ENCODE measurements around the gene CTSV.
A peak's percentile ranks its signal among the peaks of the same experiment; 100 is the strongest.
"Not testable (repeated sequence)": the region's sequence is repeated elsewhere in the genome, so short reads cannot be mapped to it uniquely, and the experiment has no call there.

Gene CTSV

GRCh38 chr9:97077452-97078295 is 38.7 kb upstream of the CTSV start:
- Histone ChIP-seq H3K36me3 (ENCODE audit: control insufficient read depth in 2 of 2, insufficient read depth in 1 of 2, low read length in 2 of 2) (no peaks in the 10 kb centered on the region), H3K4me1 (ENCODE audit: control insufficient read depth, insufficient read depth, low read length) (no peaks in the 10 kb centered on the region), H3K9me3 (ENCODE audit: control insufficient read depth, insufficient read depth, low read depth, low read length) (no peaks in the 10 kb centered on the region), H3K4me3 (ENCODE audit: low read depth, low read length) (no peak overlapping the region), H3K27ac (ENCODE audit: extremely low read depth, low read depth, low read length) (no peak overlapping the region)
- TF ChIP-seq HOXA7 (CRISPR knock-in tag; IDR thresholded peaks at IDR 0.05; ENCODE audit: borderline replicate concordance) (no peak), ZNF202 (tag by site-specific recombination; IDR thresholded peaks at IDR 0.05; ENCODE audit: borderline replicate concordance) (no peak), ZNF792 (tag by site-specific recombination; IDR thresholded peaks at IDR 0.05) (no peak), ZNF433 (tag by site-specific recombination; IDR thresholded peaks at IDR 0.05; ENCODE audit: low read depth) (no peak), ZFHX2 (tag by site-specific recombination; conservative IDR thresholded peaks at IDR 0.05) (no peak)
- TF ChIP-seq, protein P1, sequence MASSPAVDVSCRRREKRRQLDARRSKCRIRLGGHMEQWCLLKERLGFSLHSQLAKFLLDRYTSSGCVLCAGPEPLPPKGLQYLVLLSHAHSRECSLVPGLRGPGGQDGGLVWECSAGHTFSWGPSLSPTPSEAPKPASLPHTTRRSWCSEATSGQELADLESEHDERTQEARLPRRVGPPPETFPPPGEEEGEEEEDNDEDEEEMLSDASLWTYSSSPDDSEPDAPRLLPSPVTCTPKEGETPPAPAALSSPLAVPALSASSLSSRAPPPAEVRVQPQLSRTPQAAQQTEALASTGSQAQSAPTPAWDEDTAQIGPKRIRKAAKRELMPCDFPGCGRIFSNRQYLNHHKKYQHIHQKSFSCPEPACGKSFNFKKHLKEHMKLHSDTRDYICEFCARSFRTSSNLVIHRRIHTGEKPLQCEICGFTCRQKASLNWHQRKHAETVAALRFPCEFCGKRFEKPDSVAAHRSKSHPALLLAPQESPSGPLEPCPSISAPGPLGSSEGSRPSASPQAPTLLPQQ (tag by site-specific recombination; IDR thresholded peaks at IDR 0.05): no peak
- ChIA-PET POLR2A (no interaction called here), CTCF (no interaction called here)

GRCh38 chr9:97076731-97077451 is 37.9 kb upstream of the CTSV start:
- H3K27ac ChIP-seq (ENCODE audit: extremely low read depth, low read depth, low read length); POLR2A ChIA-PET; H3K4me1 ChIP-seq (ENCODE audit: control insufficient read depth, insufficient read depth, low read length); H3K4me3 ChIP-seq (ENCODE audit: low read depth, low read length); H3K36me3 ChIP-seq (ENCODE audit: control insufficient read depth in 2 of 2, insufficient read depth in 1 of 2, low read length in 2 of 2); CTCF ChIA-PET; H3K9me3 ChIP-seq (ENCODE audit: control insufficient read depth, insufficient read depth, low read depth, low read length): not testable (repeated sequence)

DNA sequence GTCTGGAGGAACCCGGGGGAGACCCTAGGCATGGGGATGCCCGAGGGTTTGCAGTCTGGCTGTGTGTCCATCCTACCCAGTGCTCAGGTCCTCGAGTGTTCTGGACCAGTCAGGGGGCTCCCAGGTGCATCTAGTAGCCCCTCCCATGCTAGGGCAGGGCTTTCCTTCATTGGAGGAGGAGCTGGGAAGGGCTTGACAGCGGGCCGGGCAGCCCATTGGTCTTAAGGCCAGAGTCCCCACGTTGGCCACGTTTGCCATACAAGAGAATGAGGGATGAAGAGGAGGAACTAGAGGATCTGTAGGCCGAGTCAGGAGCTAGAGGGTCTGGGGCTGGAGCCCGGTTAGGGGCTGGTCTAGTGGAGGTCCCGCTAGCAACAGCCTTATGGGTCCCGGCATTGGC is 37.3 kb upstream of the CTSV start:
- Histone ChIP-seq H3K4me1 (ENCODE audit: control insufficient read depth, insufficient read depth, low read length) (no peaks in the 10 kb centered on the region), H3K9me3 (ENCODE audit: control insufficient read depth, insufficient read depth, low read depth, low read length) (no peaks in the 10 kb centered on the region), H3K4me3 (ENCODE audit: low read depth, low read length) (no peak overlapping the region), H3K36me3 (ENCODE audit: control insufficient read depth in 2 of 2, insufficient read depth in 1 of 2, low read length in 2 of 2) (no peaks in the 10 kb centered on the region), H3K27ac (ENCODE audit: extremely low read depth, low read depth, low read length) (no peak overlapping the region)
- ChIA-PET CTCF (no interaction called here), POLR2A (no interaction called here)
- TF ChIP-seq SP2 (tag by site-specific recombination; IDR thresholded peaks at IDR 0.05): 0 out of 2 replicates have a peak, but pooled peaks have one; percentile 6
- no peak for TF ChIP-seq KLF17 (tag by site-specific recombination; IDR thresholded peaks at IDR 0.05)

- ChIA-PET CTCF (no interaction called here), POLR2A (interaction anchor here (0.7 kb wide), 1 partner anchor 62 kb away, joined by 4 read pairs; no protein-coding TSS in a partner anchor)
- Histone ChIP-seq H3K27ac (ENCODE audit: extremely low read depth, low read depth, low read length) (no peak overlapping the region), H3K4me1 (ENCODE audit: control insufficient read depth, insufficient read depth, low read length) (no peaks in the 10 kb centered on the region), H3K4me3 (ENCODE audit: low read depth, low read length) (no peak overlapping the region), H3K9me3 (ENCODE audit: control insufficient read depth, insufficient read depth, low read depth, low read length) (no peaks in the 10 kb centered on the region), H3K36me3 (ENCODE audit: control insufficient read depth in 2 of 2, insufficient read depth in 1 of 2, low read length in 2 of 2) (no peaks in the 10 kb centered on the region)
- TF ChIP-seq SETDB1 (IDR thresholded peaks at IDR 0.05; ENCODE audit: insufficient read length, low read length): no peak
- no peak for TF ChIP-seq RBAK (tag by site-specific recombination; IDR thresholded peaks at IDR 0.05)
- no peak for TF ChIP-seq ZNF561 (tag by site-specific recombination; IDR thresholded peaks at IDR 0.05; ENCODE audit: borderline replicate concordance)
- no peak for TF ChIP-seq KLF17 (tag by site-specific recombination; IDR thresholded peaks at IDR 0.05)
- TF ChIP-seq ZNF23 (tag by site-specific recombination; IDR thresholded peaks at IDR 0.05; ENCODE audit: borderline replicate concordance): no peak
- no peak for TF ChIP-seq ZBTB1 (tag by site-specific recombination; IDR thresholded peaks at IDR 0.05)
- no peak for TF ChIP-seq ZNF335 (tag by site-specific recombination; conservative IDR thresholded peaks at IDR 0.05)
- no peak for TF ChIP-seq FEZF1 (tag by site-specific recombination; IDR thresholded peaks at IDR 0.05)
- TF ChIP-seq ZNF610 (tag by site-specific recombination; IDR thresholded peaks at IDR 0.05; ENCODE audit: borderline replicate concordance): no peak
- no peak for TF ChIP-seq PBX3 (CRISPR knock-in tag; IDR thresholded peaks at IDR 0.05)
- no peak for TF ChIP-seq ZNF404 (tag by site-specific recombination; IDR thresholded peaks at IDR 0.05)
- TF ChIP-seq, protein P2, sequence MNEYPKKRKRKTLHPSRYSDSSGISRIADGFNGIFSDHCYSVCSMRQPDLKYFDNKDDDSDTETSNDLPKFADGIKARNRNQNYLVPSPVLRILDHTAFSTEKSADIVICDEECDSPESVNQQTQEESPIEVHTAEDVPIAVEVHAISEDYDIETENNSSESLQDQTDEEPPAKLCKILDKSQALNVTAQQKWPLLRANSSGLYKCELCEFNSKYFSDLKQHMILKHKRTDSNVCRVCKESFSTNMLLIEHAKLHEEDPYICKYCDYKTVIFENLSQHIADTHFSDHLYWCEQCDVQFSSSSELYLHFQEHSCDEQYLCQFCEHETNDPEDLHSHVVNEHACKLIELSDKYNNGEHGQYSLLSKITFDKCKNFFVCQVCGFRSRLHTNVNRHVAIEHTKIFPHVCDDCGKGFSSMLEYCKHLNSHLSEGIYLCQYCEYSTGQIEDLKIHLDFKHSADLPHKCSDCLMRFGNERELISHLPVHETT (tag by site-specific recombination; IDR thresholded peaks at IDR 0.05): no peak
Observed at GRCh38 chr9:97075289-97075985, 36.5 kb upstream of the CTSV start.
